ENCODE results near the gene BCL2. TPM values are rescaled to one million over a fixed set of nuclear protein-coding genes. Genes with fewer than 3 reads are reported as not detected.

BCL2 gene
- total and polyA plus RNA-seq, 9 of the 15 experiments (the other 6 are each of a cell fraction or from before 2014, with no cell fraction given): 0.10 to 1.1 (median 0.65) TPM

DNA sequence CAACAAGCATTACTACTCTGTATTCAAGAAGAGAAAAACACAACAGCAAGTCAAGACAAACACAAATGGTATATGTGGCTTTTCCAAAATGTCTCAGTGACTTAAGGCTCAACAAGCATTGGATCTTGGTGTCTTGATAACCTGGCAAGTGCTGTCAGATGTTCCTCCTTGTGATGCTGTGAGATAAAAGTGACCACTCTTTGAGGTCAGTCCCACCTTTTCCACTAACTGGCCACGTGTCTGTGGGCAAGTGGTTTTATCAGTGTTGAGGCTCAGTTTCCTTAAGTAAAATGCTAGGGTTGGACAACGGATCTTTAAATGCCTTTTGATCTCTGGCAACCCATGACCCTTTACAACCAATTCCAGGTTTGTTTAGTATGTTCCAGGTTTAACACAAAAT is 98.7 kb downstream of the BCL2 start:
- Histone ChIP-seq H3K4me1 (replicated peaks in 1 of 2; ENCODE audit: control insufficient read depth in 2 of 2, insufficient read depth in 2 of 2, low read length in 2 of 2) (no peaks in the 10 kb centered on the region), H4K20me1 (replicated peaks; ENCODE audit: control insufficient read depth, insufficient read depth, low read length) (no peaks in the 10 kb centered on the region), H3K79me2 (ENCODE audit: control insufficient read depth, insufficient read depth, low read length) (no peaks in the 10 kb centered on the region), H3K4me2 (ENCODE audit: insufficient read depth, low read length) (no peak overlapping the region), H3K4me3 (no peak overlapping the region), H3K9me1 (ENCODE audit: control insufficient read depth, insufficient read depth, low read length) (no peaks in the 10 kb centered on the region), H2AFZ (ENCODE audit: low read depth, low read length) (no peak overlapping the region), H3K9me3 (replicated peaks; ENCODE audit: control insufficient read depth, insufficient read depth, low read depth, low read length) (no peaks in the 10 kb centered on the region), H3K36me3 (ENCODE audit: control insufficient read depth, insufficient read depth, low read length) (no peaks in the 10 kb centered on the region), H3K27me3 (ENCODE audit: control insufficient read depth in 2 of 2, insufficient read depth in 2 of 2, low read length in 2 of 2) (no peaks in the 10 kb centered on the region), H3K27ac (ENCODE audit: extremely low read depth, low read depth, low read length) (no peak overlapping the region), H3K9ac (ENCODE audit: insufficient read depth in 1 of 2, low read depth in 2 of 2, low read length in 2 of 2) (no peak overlapping the region)
- ATAC-seq: no peak
- ChIA-PET CTCF (ENCODE audit: low intra/inter-chr PET ratio) (no interaction called here), POLR2A (no interaction called here)
- intact Hi-C loops (cut with micrococcal nuclease): no loop called here
- TF ChIP-seq PRMT5 (CRISPR knock-in tag; IDR thresholded peaks at IDR 0.05): no peak
- TF ChIP-seq L3MBTL2 (IDR thresholded peaks at IDR 0.05): 0 out of 2 replicates have a peak, but pooled peaks have one; percentile 33
- WGBS (ENCODE audit: insufficient coverage, low coverage, missing lambda C conversion rate): 0% methylated on average over 2 of the region's 2 CpGs
- DNase-seq (ENCODE audit: extremely low read depth in 1 of 4, low spot score in 3 of 4): no peak
- in situ Hi-C loops (cut with MboI): no loop called here
- no TSS peak for BruUV-seq (replicated peaks)
- FAIRE-seq: no peak

DNA sequence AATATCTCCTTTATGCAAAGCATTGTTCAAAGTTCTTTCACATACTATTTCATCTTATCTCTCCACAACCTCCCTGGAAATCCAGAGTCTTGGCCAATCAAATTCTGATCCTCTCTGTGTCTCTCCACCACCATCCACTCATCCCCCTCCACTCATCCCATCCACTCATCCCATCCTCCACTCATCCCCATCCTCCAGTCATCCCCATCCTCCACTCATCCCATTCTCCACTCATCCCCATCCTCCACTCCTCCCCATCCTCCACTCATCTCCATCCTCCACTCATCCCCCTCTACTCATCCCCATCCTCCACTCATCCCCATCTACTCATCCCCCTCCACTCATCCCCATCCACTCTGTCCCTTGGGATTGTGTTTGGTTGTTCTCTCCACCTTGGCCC is 101.1 kb downstream of the BCL2 start:
- Histone ChIP-seq H3K27ac (ENCODE audit: extremely low read depth, low read depth, low read length) (no peak overlapping the region), H3K9me3 (replicated peaks; ENCODE audit: control insufficient read depth, insufficient read depth, low read depth, low read length) (no peaks in the 10 kb centered on the region), H3K9ac (ENCODE audit: insufficient read depth in 1 of 2, low read depth in 2 of 2, low read length in 2 of 2) (no peak overlapping the region), H3K4me1 (replicated peaks in 1 of 2; ENCODE audit: control insufficient read depth in 2 of 2, insufficient read depth in 2 of 2, low read length in 2 of 2) (no peaks in the 10 kb centered on the region; a peak in 1 of 5 replicates), H4K20me1 (replicated peaks; ENCODE audit: control insufficient read depth, insufficient read depth, low read length) (no peaks in the 10 kb centered on the region), H3K9me1 (ENCODE audit: control insufficient read depth, insufficient read depth, low read length) (no peaks in the 10 kb centered on the region), H3K36me3 (ENCODE audit: control insufficient read depth, insufficient read depth, low read length) (no peaks in the 10 kb centered on the region), H3K79me2 (ENCODE audit: control insufficient read depth, insufficient read depth, low read length) (no peaks in the 10 kb centered on the region), H2AFZ (ENCODE audit: low read depth, low read length) (no peak overlapping the region), H3K4me2 (ENCODE audit: insufficient read depth, low read length) (no peak overlapping the region), H3K27me3 (ENCODE audit: control insufficient read depth in 2 of 2, insufficient read depth in 2 of 2, low read length in 2 of 2) (no peaks in the 10 kb centered on the region), H3K4me3 (no peak overlapping the region)
- no TSS peak for BruUV-seq (replicated peaks)
- peak in 1 of 4 experiments; percentile 7 for DNase-seq (ENCODE audit: extremely low read depth in 1 of 4, low spot score in 3 of 4)
- ChIA-PET CTCF (ENCODE audit: low intra/inter-chr PET ratio) (no interaction called here), POLR2A (no interaction called here)
- in situ Hi-C loops (cut with MboI): no loop called here
- FAIRE-seq: no peak
- TF ChIP-seq, protein P1, sequence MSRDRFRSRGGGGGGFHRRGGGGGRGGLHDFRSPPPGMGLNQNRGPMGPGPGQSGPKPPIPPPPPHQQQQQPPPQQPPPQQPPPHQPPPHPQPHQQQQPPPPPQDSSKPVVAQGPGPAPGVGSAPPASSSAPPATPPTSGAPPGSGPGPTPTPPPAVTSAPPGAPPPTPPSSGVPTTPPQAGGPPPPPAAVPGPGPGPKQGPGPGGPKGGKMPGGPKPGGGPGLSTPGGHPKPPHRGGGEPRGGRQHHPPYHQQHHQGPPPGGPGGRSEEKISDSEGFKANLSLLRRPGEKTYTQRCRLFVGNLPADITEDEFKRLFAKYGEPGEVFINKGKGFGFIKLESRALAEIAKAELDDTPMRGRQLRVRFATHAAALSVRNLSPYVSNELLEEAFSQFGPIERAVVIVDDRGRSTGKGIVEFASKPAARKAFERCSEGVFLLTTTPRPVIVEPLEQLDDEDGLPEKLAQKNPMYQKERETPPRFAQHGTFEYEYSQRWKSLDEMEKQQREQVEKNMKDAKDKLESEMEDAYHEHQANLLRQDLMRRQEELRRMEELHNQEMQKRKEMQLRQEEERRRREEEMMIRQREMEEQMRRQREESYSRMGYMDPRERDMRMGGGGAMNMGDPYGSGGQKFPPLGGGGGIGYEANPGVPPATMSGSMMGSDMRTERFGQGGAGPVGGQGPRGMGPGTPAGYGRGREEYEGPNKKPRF (IDR thresholded peaks at IDR 0.05; ENCODE audit: low read depth, low read length): no peak
- TF ChIP-seq, protein P2, sequence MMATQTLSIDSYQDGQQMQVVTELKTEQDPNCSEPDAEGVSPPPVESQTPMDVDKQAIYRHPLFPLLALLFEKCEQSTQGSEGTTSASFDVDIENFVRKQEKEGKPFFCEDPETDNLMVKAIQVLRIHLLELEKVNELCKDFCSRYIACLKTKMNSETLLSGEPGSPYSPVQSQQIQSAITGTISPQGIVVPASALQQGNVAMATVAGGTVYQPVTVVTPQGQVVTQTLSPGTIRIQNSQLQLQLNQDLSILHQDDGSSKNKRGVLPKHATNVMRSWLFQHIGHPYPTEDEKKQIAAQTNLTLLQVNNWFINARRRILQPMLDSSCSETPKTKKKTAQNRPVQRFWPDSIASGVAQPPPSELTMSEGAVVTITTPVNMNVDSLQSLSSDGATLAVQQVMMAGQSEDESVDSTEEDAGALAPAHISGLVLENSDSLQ (IDR thresholded peaks at IDR 0.05): no peak
- TF ChIP-seq, protein P3, sequence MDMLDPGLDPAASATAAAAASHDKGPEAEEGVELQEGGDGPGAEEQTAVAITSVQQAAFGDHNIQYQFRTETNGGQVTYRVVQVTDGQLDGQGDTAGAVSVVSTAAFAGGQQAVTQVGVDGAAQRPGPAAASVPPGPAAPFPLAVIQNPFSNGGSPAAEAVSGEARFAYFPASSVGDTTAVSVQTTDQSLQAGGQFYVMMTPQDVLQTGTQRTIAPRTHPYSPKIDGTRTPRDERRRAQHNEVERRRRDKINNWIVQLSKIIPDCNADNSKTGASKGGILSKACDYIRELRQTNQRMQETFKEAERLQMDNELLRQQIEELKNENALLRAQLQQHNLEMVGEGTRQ (CRISPR knock-in tag; IDR thresholded peaks at IDR 0.05): no peak
- ATAC-seq: no peak
- intact Hi-C loops (cut with micrococcal nuclease): loop anchor here (10.0 kb wide), 1 partner anchor 84 kb away; no protein-coding TSS in a partner anchor

Data from K562 (cell line).